A673 (cell line): ENCODE results near the gene MTHFSD. TPM values are rescaled to one million over a fixed set of nuclear protein-coding genes. Genes with fewer than 3 reads are reported as not detected.

ENCODE experiments used
- BruUV-seq: library from RNA; stranded (reverse); fragments of 400-500 nt; replicated peaks from 2 replicates; lab custom pipeline; 2021; lab: Mats Ljungman, UMichigan
- CTCF ChIA-PET: fragments of 300-600 bp; sonication (Branson Sonifier 250); formaldehyde crosslinking; loops from one replicate; lab custom pipeline; 2022; ENCODE audit warnings: antibody characterized with exemption; lab: Charles Lee
- POLR2A ChIA-PET: fragments of 300-600 bp; sonication (Branson Sonifier 250); formaldehyde crosslinking; loops from one replicate; lab custom pipeline; 2022; ENCODE audit warnings: antibody characterized with exemption; ENCODE audit not compliant: low non-redundant PET; lab: Charles Lee
- DNase-seq: peaks from one replicate; pipeline ENCODE4 v3.0.0-alpha.2; 2015; ENCODE audit warnings: low spot score
- H3K27ac ChIP-seq: fragments of 200-600 bp; sonication (generic); 2 replicates; pipeline ENCODE4 v1.5.1; 2016; ENCODE audit warnings: mixed run types, low read depth, mild to moderate bottlenecking, mixed read lengths, antibody characterized with exemption, low read length; ENCODE audit not compliant: poor library complexity, severe bottlenecking
- H3K27me3 ChIP-seq: fragments of 200-600 bp; sonication (generic); replicated peaks from 2 replicates; pipeline ENCODE4 v1.6.1; 2017; ENCODE audit warnings: mixed run types, low read depth, mild to moderate bottlenecking, mixed read lengths, antibody characterized with exemption, low read length; ENCODE audit not compliant: insufficient read depth, poor library complexity
- H3K36me3 ChIP-seq: fragments of 200-600 bp; sonication (generic); 2 replicates; pipeline ENCODE4 v1.6.1; 2016; ENCODE audit warnings: mixed run types, mild to moderate bottlenecking, mixed read lengths, antibody characterized with exemption, low read length; ENCODE audit not compliant: insufficient read depth, poor library complexity, severe bottlenecking
- H3K4me1 ChIP-seq: fragments of 200-600 bp; sonication (generic); 2 replicates; pipeline ENCODE4 v1.6.1; 2017; ENCODE audit warnings: mixed run types, mild to moderate bottlenecking, mixed read lengths, antibody characterized with exemption, low read length; ENCODE audit not compliant: insufficient read depth, poor library complexity, severe bottlenecking
- H3K4me3 ChIP-seq: fragments of 200-600 bp; sonication (generic); 2 replicates; pipeline ENCODE4 v1.5.1; 2016; ENCODE audit warnings: low read depth, mixed run types, mild to moderate bottlenecking, mixed read lengths, low read length; ENCODE audit not compliant: poor library complexity, severe bottlenecking
- H3K9me3 ChIP-seq: fragments of 200-600 bp; sonication (generic); 2 replicates; pipeline ENCODE4 v1.6.1; 2016; ENCODE audit warnings: mixed run types, low read depth, mild to moderate bottlenecking, mixed read lengths, antibody characterized with exemption, low read length; ENCODE audit not compliant: poor library complexity, severe bottlenecking
- EZH2 ChIP-seq: fragments of 200-600 bp; sonication (generic); IDR thresholded peaks from 2 replicates; pipeline ENCODE4 v1.6.1; 2017; ENCODE audit warnings: borderline replicate concordance, low read depth, mild to moderate bottlenecking, mixed read lengths, antibody characterized with exemption, low read length; ENCODE audit not compliant: poor library complexity, severe bottlenecking
- intact Hi-C: fragments of 100-400 bp; cut with micrococcal nuclease; formaldehyde crosslinking; loops from one replicate; pipeline ENCODE4 v1.10.0; 2022; ENCODE audit not compliant: unreplicated experiment
- total RNA-seq: library from RNA; stranded (reverse); gene quantifications from 2 replicates; pipeline ENCODE4 v1.2.3, GENCODE V29; 2021
- TF ChIP-seq, protein P1 (sequence below): fragments of 300-800, 200-600 bp; sonication (generic); conservative IDR thresholded peaks from 2 replicates; pipeline ENCODE4 v1.5.1; 2017; ENCODE audit warnings: low read depth, mild to moderate bottlenecking, antibody characterized with exemption, low read length, moderate library complexity, mixed read lengths

MTHFSD gene
- total RNA-seq, 1 experiment from 2014 or later: 27.5 TPM

DNA sequence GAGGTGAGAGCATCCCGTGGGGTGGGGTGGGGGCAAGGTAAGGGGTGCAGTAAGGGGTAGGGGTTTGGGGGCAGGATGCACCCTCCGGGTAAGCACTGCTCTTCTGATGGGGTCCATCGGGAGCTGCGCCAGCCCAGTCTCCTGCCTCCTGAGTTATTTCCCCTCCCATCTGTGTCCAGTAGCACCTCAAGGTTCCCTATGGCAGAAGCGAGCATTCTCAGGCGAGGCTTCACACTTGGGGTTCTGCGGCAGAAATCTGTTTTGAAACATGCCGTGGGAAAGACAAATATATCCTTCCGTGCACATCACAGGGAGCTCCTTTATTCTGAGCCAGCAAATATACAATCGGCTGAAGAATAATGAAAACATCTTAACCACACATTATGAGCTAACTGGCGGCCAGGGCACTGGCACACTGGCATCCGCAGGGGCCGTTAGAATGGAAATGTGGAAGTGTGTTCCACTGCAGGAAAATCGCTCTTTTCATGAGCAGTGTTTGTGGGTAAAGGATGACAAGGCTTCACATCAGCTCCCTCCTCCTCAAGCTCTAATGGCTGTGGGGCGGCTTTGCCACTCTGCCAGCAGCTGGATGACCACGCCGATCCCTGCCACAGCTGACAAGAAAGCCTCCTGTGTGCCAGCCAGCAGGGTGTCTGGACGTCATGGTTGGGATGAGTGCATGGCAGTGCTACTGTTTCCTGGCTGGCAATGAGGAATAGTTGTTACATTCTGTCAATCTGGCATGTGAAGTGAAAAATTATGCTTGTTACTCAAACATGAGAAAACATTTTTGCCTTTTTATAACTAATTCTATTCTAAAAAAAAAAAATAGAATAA, 20.0 kb downstream of the MTHFSD start:
- no peaks in the 10 kb centered on the region for H3K27me3 ChIP-seq
- TF ChIP-seq EZH2: no peak
- TF ChIP-seq, protein P1, sequence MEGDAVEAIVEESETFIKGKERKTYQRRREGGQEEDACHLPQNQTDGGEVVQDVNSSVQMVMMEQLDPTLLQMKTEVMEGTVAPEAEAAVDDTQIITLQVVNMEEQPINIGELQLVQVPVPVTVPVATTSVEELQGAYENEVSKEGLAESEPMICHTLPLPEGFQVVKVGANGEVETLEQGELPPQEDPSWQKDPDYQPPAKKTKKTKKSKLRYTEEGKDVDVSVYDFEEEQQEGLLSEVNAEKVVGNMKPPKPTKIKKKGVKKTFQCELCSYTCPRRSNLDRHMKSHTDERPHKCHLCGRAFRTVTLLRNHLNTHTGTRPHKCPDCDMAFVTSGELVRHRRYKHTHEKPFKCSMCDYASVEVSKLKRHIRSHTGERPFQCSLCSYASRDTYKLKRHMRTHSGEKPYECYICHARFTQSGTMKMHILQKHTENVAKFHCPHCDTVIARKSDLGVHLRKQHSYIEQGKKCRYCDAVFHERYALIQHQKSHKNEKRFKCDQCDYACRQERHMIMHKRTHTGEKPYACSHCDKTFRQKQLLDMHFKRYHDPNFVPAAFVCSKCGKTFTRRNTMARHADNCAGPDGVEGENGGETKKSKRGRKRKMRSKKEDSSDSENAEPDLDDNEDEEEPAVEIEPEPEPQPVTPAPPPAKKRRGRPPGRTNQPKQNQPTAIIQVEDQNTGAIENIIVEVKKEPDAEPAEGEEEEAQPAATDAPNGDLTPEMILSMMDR: no peak
- intact Hi-C loops: no loop called here
- H3K9me3 ChIP-seq: no peaks in the 10 kb centered on the region
- peaks cover 4% of the 10 kb centered on the region for H3K36me3 ChIP-seq
- H3K27ac ChIP-seq: no peak overlapping the region
- DNase-seq: no peak
- H3K4me3 ChIP-seq: no peak overlapping the region
- BruUV-seq: no TSS peak
- POLR2A ChIA-PET: no interaction called here
- no peaks in the 10 kb centered on the region for H3K4me1 ChIP-seq
- CTCF ChIA-PET: no interaction called here

DNA sequence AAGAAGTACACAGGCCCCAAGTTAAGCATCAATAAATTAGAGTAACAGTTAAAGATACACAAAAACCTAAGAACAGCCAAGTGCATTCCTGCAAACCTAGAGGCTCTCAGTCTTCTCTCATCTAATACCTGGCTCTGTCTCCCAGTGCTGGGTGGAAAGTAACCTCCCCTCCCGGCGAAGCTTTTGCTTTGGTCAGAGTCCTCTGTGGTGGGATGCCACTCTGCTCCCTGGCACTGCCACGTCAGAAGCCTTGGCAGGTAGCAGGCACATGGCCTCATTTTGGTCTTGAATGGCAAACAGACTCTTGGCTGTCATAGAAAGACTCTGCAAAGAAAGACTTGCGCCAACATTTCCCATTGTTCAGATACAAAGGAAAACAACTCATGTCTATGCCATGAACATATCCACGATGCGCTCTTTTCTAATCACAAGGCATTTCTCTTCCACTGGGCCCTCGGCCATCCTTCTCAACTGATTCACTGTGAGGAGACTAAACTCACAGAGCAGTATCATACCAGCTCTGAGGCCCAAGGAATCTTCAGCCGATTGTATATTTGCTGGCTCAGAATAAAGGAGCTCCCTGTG, 21.2 kb downstream of the MTHFSD start:
- BruUV-seq: no TSS peak

DNA sequence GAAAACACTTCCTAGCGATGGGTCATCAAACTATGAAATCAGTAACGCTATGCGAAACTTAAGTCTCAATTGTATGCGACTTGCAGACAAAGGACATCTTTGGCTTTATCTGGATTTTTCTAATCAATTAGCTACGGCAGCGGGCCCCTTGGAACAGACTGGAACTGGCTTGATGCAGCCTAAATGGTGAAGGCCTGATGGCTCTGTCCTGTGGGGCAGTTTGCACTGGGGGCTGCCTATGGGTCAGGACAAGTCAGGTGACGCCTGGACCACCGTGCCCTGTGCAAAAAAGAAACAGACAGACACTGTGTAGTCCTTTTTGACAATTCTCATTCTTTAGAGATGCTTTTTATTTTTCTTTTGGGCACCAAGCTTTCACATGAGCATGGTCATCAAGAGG, 22.0 kb downstream of the MTHFSD start:
- no peaks in the 10 kb centered on the region for H3K4me1 ChIP-seq
- POLR2A ChIA-PET: no interaction called here

More for the DNA sequence above, 21.2 kb downstream of the MTHFSD start:
- Histone ChIP-seq H3K4me1 (no peaks in the 10 kb centered on the region), H3K9me3 (no peaks in the 10 kb centered on the region), H3K27me3 (no peaks in the 10 kb centered on the region), H3K4me3 (no peak overlapping the region), H3K36me3 (peaks cover 3% of the 10 kb centered on the region), H3K27ac (no peak overlapping the region)
- CTCF ChIA-PET: no interaction called here
- DNase-seq: no peak
- intact Hi-C loops: no loop called here
- TF ChIP-seq, protein P1: no peak
- TF ChIP-seq EZH2: no peak
- POLR2A ChIA-PET: no interaction called here

More for the DNA sequence above, 22.0 kb downstream of the MTHFSD start:
- intact Hi-C loops: no loop called here
- CTCF ChIA-PET: no interaction called here
- H3K27ac ChIP-seq: no peak overlapping the region
- no peak for DNase-seq
- no peaks in the 10 kb centered on the region for H3K27me3 ChIP-seq
- no peak for TF ChIP-seq EZH2
- TF ChIP-seq, protein P1: no peak
- no peak overlapping the region for H3K4me3 ChIP-seq
- no TSS peak for BruUV-seq
- no peaks in the 10 kb centered on the region for H3K36me3 ChIP-seq
- H3K9me3 ChIP-seq: no peaks in the 10 kb centered on the region
